AG04449 (cell line): Measurements from ENCODE around the gene SGPP1.

ENCODE experiments used
- CTCF ChIA-PET: fragments of 350-600 bp; formaldehyde crosslinking; extraction: SDS; loops from one replicate; lab custom pipeline; 2021; ENCODE audit warnings: antibody characterized with exemption; lab: Yijun Ruan, JAX
- POLR2A ChIA-PET: fragments of 400-600, 350-600 bp; formaldehyde crosslinking; extraction: SDS; loops from one replicate; lab custom pipeline; 2020; ENCODE audit warnings: antibody characterized with exemption, inconsistent platforms; lab: Yijun Ruan, JAX
- DNase-seq: peaks from one replicate; pipeline ENCODE4 v3.0.0-alpha.2; 2010; ENCODE audit warnings: low read depth, low spot score
- H3K4me3 ChIP-seq: 2 replicates; pipeline ENCODE4 v1.5.1; 2011; ENCODE audit warnings: low read depth, mild to moderate bottlenecking, control low read depth, low read length
- CTCF ChIP-seq: IDR thresholded peaks from one replicate; pipeline ENCODE4 v1.5.1; 2011; ENCODE audit warnings: mild to moderate bottlenecking, moderate library complexity, low read length, control low read depth, inconsistent platforms; ENCODE audit not compliant: insufficient read depth; ENCODE audit errors: missing control alignments

The SGPP1 gene

GRCh38 chr14:63735720-63736119 is 7.9 kb upstream of the SGPP1 start:
- CTCF ChIA-PET: no interaction called here
- no peak overlapping the region for H3K4me3 ChIP-seq
- no peak for TF ChIP-seq CTCF
- no peak for DNase-seq
- POLR2A ChIA-PET: no interaction called here

GRCh38 chr14:63730659-63731058 is 2.8 kb upstream of the SGPP1 start:
- no peak for DNase-seq
- no peak overlapping the region for H3K4me3 ChIP-seq
- ChIA-PET CTCF (no interaction called here), POLR2A (no interaction called here)
- TF ChIP-seq CTCF: no peak

- no peak for DNase-seq
- TF ChIP-seq CTCF: no peak
- CTCF ChIA-PET: interaction anchor here (0.7 to 1.6 kb wide), 4 partner anchors 13 to 99 kb away, joined by 3 read pairs; no protein-coding TSS in a partner anchor
- POLR2A ChIA-PET: interaction anchor here (0.8 kb wide), 1 partner anchor 86 kb away, joined by 5 read pairs; the partner anchor contains the start of gene WDR89
- peak overlapping the region; percentile 85 for H3K4me3 ChIP-seq
Measured at GRCh38 chr14:63727231-63727735, 582 bp downstream of the SGPP1 start.

- ChIA-PET POLR2A (no interaction called here), CTCF (interaction anchor here (0.7 to 2.0 kb wide), 5 partner anchors 9 to 98 kb away, joined by 3 to 5 read pairs (median 4); no protein-coding TSS in a partner anchor)
- TF ChIP-seq CTCF: no peak
- H3K4me3 ChIP-seq: peak overlapping the region; percentile 85
- DNase-seq: no peak
Measured at GRCh38 chr14:63726499-63726898, 1.4 kb downstream of the SGPP1 start.

GRCh38 chr14:63725786-63726460 is 1.9 kb downstream of the SGPP1 start:
- ChIA-PET POLR2A (no interaction called here), CTCF (interaction anchor here (0.9 to 2.0 kb wide), 7 partner anchors 9 to 337 kb away, joined by 3 to 6 read pairs (median 4); partner anchors contain the start of gene WDR89)
- no peak for DNase-seq
- peak overlapping the region; percentile 85 for H3K4me3 ChIP-seq
- TF ChIP-seq CTCF: no peak

- CTCF ChIA-PET: interaction anchor here (1.5 to 1.6 kb wide), 2 partner anchors 8 to 52 kb away, joined by 3 to 5 read pairs; no protein-coding TSS in a partner anchor
Measured at GRCh38 chr14:63717702-63718101, 10.2 kb downstream of the SGPP1 start.

More at GRCh38 chr14:63717702-63718101, 10.2 kb downstream of the SGPP1 start:
- no peak for TF ChIP-seq CTCF
- POLR2A ChIA-PET: no interaction called here
- no peak overlapping the region for H3K4me3 ChIP-seq
- DNase-seq: no peak
